ENCODE measurements around the gene GCN1.

- TF ChIP-seq, protein P1, sequence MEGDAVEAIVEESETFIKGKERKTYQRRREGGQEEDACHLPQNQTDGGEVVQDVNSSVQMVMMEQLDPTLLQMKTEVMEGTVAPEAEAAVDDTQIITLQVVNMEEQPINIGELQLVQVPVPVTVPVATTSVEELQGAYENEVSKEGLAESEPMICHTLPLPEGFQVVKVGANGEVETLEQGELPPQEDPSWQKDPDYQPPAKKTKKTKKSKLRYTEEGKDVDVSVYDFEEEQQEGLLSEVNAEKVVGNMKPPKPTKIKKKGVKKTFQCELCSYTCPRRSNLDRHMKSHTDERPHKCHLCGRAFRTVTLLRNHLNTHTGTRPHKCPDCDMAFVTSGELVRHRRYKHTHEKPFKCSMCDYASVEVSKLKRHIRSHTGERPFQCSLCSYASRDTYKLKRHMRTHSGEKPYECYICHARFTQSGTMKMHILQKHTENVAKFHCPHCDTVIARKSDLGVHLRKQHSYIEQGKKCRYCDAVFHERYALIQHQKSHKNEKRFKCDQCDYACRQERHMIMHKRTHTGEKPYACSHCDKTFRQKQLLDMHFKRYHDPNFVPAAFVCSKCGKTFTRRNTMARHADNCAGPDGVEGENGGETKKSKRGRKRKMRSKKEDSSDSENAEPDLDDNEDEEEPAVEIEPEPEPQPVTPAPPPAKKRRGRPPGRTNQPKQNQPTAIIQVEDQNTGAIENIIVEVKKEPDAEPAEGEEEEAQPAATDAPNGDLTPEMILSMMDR (IDR thresholded peaks at IDR 0.05) = no peak
- TF ChIP-seq POLR2A (IDR thresholded peaks at IDR 0.05) (no peak), POLR2AphosphoS5 (IDR thresholded peaks at IDR 0.05) (no peak)
Measured at GRCh38 chr12:120229487-120230325, 35.2 kb upstream of the GCN1 start.
